ENCODE measurements around the gene RFTN1. TPM values are rescaled to one million over a fixed set of nuclear protein-coding genes. Genes with fewer than 3 reads are reported as not detected.

RFTN1 gene
- total and polyA plus RNA-seq, 2 of the 8 experiments (the other 6 are each of a cell fraction or from before 2014, with no cell fraction given): 4.6 to 6.7 TPM

- TF ChIP-seq GTF2F1 (IDR thresholded peaks at IDR 0.05; ENCODE audit: borderline replicate concordance, low read depth, low read length) (no peak), JUN (IDR thresholded peaks at IDR 0.05; ENCODE audit: low read depth, low read length) (no peak), BCL11A (IDR thresholded peaks at IDR 0.05; ENCODE audit: low read depth in 2 of 2, low read length in 2 of 2) (no peak), CHD7 (IDR thresholded peaks at IDR 0.05; ENCODE audit: insufficient replicate concordance, low read length) (no peak), KDM5A (IDR thresholded peaks at IDR 0.05; ENCODE audit: low read length) (no peak)
Measured at GRCh38 chr3:16378415-16378814, 135.1 kb downstream of the RFTN1 start (continued).

All from H1 (cell line).